NT2/D1 (cell line): Measurements from ENCODE around the gene ROBO2.

Source experiments
- SUZ12 ChIP-seq: IDR thresholded peaks from 2 replicates; pipeline ENCODE4 v1.6.1; 2011; ENCODE audit not compliant: insufficient read length, insufficient read depth; ENCODE audit errors: extremely low read depth
- YY1 ChIP-seq: IDR thresholded peaks from 2 replicates; pipeline ENCODE4 v1.6.1; 2011; ENCODE audit not compliant: insufficient read length, insufficient read depth
- ZNF274 ChIP-seq: IDR thresholded peaks from 2 replicates; pipeline ENCODE4 v1.6.1; 2011; ENCODE audit warnings: mild to moderate bottlenecking, low read depth, low read length

DNA sequence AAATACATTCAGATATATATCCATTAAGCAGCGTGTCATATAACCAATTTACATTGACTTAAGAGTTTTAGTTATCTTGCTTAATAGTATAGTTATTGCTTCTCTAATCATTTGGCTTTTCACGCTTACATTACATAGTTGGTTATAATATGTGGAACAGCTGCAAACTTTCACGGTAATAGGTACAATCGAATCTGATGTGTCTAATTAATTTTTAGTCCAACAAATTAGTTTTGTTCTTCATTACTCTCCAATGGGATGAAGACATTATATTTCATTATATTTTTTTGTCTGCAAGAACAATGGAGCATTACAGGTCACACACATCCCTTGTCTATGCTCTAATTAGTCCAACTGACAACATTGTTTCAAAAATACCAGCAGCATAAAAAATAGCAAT, 546.3 kb downstream of the ROBO2 start:
- TF ChIP-seq SUZ12 (no peak), YY1 (no peak), ZNF274 (no peak)
